Measurements from ENCODE around the gene VSX1.

- TF ChIP-seq CTCF (IDR thresholded peaks at IDR 0.05; ENCODE audit: low read length) (no peak), EZH2 (IDR thresholded peaks at IDR 0.05; ENCODE audit: borderline replicate concordance, low read length) (no peak)
Observed at GRCh38 chr20:25030007-25030648, 51.8 kb downstream of the VSX1 start.

All from OCI-LY1 (cell line).